NCI-H2227 (cell line): ENCODE data around the gene ZC3H7A.
A peak's percentile ranks its signal among the peaks of the same experiment; 100 is the strongest.
"Not testable (repeated sequence)": the region's sequence is repeated elsewhere in the genome, so short reads cannot be mapped to it uniquely, and the experiment has no call there.

Experiments
- DNase-seq: peaks from one replicate; lab custom pipeline; 2025; ENCODE audit not compliant: unreplicated experiment; lab: John Stamatoyannopoulos, UW

ZC3H7A gene

DNA sequence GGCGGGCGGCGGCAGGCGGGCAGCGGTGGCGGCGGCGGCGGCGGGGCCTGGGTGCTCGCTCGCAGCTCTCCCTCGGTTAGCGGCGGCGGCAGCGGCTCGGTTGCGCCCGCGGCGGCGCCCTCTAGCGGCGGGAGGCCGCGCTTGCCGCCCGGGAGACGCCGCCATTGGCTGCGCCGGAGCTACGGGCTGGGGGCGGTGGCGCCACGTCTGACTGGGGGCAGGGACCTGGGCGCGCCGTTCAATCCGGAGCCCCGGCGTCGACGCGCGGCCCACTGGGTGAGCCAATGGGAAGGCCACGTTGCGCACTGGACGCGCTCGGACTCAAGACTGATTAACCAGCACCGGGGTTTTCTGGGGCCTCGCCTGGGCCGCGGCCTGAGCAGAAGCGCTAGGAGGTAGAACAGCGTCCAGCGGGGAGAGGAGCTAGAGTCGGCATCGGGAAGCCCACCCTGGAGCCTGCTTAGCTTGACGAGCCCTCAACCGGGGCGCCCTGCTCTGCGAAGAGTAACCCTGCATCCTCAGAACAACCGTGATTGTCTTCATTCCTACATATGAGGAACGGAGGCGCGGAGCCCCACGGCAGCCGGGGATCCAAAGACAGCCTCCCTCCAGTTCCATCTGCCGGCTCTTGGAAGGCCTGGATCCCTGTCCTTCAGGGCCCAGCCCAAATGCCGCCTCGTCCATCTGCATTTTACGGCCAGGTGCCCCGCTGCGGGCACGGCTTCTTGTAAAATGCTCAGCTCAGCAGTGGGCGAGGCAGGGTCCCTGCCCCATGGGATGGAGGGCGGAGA is at the start of gene ZC3H7A:
Gene ZC3H7A (minus strand): TSS at position 93 of the 791 bp plus-strand sequence. CDS start 14,904 bp downstream, outside the sequence.
- peak; percentile 98 for DNase-seq

DNA sequence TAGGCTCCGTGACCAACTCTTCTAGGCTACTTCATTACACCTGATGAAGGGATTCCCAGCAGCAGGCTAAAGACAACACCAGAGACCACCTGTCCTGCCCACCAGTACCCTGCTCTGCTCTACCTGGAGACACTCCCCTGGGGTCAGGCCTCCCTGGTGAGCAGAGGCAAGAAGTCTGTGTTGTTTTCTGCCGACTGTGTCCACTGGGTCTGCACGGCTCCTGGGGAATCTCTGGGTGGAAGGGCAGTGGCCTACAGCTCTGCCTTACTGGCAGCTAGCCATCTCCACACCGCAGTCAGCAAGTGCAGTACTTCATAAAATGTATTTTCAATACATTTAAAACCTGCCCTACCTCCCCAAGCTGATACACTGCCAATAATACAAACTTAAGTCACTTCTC is 47.4 kb upstream of the ZC3H7A start:
- no peak for DNase-seq

DNA sequence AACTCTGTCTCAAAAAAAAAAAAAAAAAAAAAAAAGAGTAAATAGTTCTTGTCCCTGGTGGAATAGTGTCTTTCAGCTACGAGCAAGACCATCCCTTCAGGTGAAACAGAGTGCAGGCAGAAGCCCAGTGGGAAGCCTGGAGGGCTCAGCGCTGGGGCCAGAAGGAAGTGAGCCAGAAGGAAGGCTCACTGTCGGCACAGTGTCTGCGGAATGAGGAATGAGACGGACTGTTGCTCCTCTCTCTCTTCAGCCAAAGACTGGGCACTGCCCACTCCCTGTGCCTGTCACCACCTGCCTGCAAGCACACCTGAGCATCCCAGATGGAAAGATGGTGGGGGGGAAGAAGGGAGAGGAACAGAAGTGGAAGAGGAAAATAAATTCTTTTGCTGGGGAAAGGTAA is 46.8 kb upstream of the ZC3H7A start:
- no peak for DNase-seq

DNA sequence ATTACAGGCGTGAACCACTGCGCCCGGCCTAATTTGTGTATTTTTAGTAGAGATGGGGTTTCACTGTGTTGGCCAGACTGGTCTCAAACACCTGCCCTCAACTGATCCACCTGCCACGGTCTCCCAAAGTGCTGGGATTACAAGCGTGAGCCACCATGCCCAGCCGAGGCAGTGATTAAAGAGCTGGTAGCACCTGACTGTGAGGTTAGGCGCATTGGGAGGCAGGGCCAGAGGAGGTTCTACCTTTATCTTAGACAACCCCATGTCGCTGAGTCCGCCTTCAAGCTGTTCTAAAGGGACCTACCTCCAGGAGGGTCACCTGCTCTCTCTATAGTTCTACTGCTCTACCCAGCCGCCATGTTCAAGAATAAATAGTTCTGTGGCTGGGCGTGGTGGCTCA is 46.1 kb upstream of the ZC3H7A start:
- no peak for DNase-seq

- no peak for DNase-seq
Observed at GRCh38 chr16:11841026-11841425, 44.0 kb upstream of the ZC3H7A start.

DNA sequence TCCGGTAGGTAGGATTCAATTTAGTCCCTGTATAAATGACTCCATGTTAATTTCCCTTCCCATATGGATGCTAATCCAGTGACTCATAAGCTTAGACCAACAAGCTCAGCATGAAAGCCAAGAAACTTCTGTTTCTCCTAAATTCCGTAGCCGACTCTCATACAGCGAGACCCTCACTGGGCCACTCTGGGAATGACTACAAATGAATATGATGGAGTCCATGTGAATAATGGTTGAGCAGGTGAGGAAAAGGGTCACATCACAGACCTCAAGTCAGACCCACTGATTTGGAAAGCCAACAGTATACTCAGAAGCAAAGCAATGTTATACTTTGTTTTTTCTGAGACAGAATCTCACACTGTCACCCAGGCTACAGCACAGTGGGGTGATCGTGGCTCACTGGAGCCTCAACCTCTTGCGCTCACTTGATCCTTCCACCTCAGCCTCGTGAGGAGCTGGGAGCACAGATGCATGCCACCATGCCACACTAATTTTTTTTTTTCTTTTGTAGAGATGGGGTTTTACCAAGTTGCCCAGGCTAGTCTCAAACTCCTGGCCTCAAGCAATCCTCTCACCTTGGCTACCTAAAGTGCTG is 39.7 kb upstream of the ZC3H7A start:
- DNase-seq, result no peak

GRCh38 chr16:11835891-11836649 is 39.0 kb upstream of the ZC3H7A start:
- DNase-seq, result peak; percentile 66

DNA sequence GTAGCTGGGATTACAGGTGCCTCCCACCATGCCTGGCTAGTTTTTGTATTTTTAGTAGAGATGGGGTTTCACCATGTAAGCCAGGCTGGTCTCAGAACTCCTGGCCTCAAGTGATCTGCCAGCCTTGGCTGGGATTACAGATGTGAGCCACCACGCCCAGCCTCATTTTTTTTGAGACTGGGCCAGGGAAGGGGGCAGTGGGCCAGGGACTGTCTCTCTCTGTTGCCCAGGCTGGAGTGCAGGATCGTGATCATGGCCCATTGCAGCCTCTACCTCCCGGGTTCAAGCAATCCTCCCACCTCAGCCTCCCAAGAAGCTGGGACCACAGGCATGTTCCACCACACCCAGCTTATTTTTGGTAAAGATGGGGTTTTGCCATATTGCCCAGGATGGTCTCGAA is 38.3 kb upstream of the ZC3H7A start:
- no peak for DNase-seq

DNA sequence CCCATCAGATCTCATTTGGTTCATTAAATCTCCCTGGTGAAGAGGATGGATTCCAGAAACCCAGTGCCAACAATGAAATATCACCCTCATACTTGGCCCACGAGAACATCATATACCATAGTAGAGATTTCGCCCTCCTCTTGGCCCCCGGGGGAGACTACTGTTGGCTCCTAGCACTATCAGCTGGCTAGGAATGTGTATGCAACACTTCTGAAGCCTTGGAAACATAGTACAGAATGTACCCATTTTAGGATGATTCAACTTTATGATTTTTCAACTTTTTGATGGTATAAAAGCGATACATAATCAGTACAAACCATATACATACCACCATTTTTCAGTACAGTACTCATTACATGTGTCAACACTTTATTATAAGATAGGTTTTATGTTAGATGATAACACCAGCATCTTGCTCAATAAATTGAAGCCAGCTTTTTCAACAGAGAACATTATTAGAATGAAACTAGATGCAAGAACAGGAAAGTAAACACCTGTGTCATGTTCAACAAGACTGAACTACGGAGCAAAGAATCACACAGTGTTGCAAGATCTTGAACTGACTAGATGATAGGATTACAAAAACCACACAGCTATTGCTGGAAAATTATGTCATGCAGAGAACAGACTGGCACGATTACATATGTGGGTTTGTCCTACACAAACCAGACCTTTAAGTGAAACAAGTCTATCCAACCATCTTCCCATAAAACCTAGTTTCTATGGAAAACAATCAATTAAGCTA is 37.1 kb upstream of the ZC3H7A start:
- DNase-seq, result no peak

GRCh38 chr16:11828696-11829095 is 31.6 kb upstream of the ZC3H7A start:
- no peak for DNase-seq

- DNase-seq, result not testable (repeated sequence)
Observed at GRCh38 chr16:11825520-11826165, 28.6 kb upstream of the ZC3H7A start.

GRCh38 chr16:11824362-11824761 is 27.3 kb upstream of the ZC3H7A start:
- DNase-seq, result peak; percentile 38

DNA sequence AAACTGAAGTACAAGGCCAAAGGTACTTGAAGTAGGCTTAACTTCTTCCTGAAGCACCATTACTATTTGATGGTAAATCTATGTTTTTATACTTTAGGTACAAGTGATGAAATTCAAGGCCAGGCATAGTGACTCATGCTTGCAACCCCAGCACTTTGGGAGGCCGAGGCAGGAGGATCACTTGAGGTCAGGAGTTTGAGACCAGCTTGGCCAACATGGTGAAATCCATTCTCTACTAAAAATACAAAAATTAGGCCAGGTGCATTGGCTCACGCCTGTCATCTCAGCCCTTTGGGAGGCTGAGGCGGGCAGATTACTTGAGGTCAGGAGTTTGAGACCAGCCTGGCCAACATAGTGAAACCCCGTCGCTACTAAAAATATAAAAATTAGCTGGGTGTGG is 26.6 kb upstream of the ZC3H7A start:
- DNase-seq, result not testable (repeated sequence)

- no peak for DNase-seq
Observed at GRCh38 chr16:11819798-11820197, 22.7 kb upstream of the ZC3H7A start.

DNA sequence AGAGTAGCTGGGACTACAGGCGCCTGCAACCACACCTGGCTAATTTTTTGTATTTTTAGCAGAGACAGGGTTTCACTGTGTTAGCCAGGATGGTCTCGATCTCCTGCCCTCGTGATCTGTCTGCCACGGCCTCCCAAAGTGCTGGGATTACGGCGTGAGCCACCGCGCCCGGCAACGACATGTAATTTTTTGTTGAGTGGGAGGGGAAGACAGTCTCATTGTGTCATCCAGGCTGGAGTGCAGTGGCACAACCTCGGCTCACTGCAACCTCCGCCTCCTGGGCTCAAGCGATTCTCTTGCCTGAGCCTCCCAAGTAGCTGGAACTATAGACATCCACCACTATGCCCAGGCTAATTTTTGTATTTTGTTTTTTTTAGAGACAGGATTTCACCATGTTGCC is 21.9 kb upstream of the ZC3H7A start:
- DNase-seq, result not testable (repeated sequence)

GRCh38 chr16:11816123-11816522 is 19.1 kb upstream of the ZC3H7A start:
- no peak for DNase-seq

DNA sequence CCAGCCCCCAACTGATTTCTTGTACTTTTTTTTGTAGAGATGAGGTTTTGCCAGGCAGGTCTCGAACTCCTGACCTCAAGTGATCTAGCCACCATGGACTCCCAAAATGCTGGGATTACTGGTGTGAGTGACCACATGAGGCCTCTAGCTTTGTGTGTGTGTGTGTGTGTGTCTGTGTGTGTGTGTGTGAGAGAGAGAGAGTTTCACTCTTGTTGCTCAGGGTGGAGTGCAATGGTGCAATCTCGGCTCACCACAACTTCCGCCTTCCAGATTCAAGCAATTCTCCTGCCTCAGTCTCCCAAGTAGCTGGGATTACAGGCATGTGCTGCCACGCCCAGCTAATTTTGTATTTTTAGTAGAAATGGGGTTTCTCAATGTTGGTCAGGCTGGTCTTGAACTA is 17.7 kb upstream of the ZC3H7A start:
- DNase-seq, result not testable (repeated sequence)

- no peak for DNase-seq
Observed at GRCh38 chr16:11806721-11807120, 9.7 kb upstream of the ZC3H7A start.

GRCh38 chr16:11805556-11805955 is 8.5 kb upstream of the ZC3H7A start:
- DNase-seq, result no peak

DNA sequence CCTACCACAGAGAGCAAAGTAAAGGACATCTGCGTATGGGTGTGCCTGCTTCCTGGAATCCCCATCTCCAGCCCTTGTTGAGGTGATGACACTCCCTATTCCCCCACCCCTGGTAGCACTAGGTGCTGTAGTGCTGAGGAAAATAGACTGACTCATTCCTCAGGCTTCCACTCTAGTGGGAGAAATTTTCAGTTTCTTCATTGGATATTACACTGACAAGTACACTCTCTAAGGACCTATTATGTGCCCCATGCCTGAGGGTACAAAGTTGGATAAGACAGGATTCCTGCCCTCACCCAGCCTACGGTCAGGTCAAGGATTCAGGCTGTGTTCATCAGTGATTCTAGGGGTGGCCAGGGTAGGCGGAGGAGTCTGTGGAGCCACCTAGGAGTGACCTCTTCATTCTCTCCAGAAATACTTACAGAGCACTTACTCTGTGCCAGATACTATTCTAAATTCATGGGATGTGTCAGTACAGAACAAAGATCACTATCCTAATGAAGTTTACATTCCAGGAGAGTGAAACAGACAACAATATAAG is 4.5 kb upstream of the ZC3H7A start:
- DNase-seq, result no peak

DNA sequence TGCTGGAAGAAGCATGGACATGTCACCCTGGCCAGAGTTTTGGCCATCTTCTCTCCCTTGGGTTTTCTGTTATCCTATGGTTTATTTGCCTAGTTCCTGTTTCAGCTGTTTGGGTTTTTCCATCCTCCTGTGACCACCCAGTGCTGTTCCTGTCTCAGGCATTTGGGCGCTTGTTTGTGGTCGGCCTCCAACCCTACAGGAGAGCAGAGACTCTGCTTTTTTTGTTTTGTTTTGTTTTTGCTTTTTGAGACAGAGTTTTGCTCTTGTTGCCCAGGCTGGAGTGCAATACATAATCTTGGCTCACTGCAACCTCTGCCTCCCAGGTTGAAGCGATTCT is 3.3 kb upstream of the ZC3H7A start:
- DNase-seq, result no peak
